Osteocyte (in vitro differentiated cells): ENCODE measurements around the gene MCTP2. TPM values are rescaled to one million over a fixed set of nuclear protein-coding genes. Genes with fewer than 3 reads are reported as not detected.

ENCODE experiments used
- DNase-seq: peaks from one replicate; pipeline ENCODE4 v3.0.0; 2021; ENCODE audit warnings: mixed read lengths; ENCODE audit not compliant: unreplicated experiment; ENCODE audit errors: extremely low spot score
- H3K27ac Mint-ChIP-seq: one replicate; pipeline ENCODE4 v1.8.0; 2021; ENCODE audit warnings: mild to moderate bottlenecking, mixed read lengths; ENCODE audit not compliant: unreplicated experiment
- H3K27me3 Mint-ChIP-seq: one replicate; pipeline ENCODE4 v1.8.0; 2021; ENCODE audit warnings: mixed read lengths; ENCODE audit not compliant: unreplicated experiment
- H3K36me3 Mint-ChIP-seq: one replicate; pipeline ENCODE4 v1.8.0; 2021; ENCODE audit warnings: mixed read lengths; ENCODE audit not compliant: unreplicated experiment
- H3K4me1 Mint-ChIP-seq: one replicate; pipeline ENCODE4 v1.8.0; 2021; ENCODE audit warnings: mixed read lengths; ENCODE audit not compliant: unreplicated experiment
- H3K4me3 Mint-ChIP-seq: one replicate; pipeline ENCODE4 v1.8.0; 2021; ENCODE audit warnings: mild to moderate bottlenecking, moderate library complexity, mixed read lengths; ENCODE audit not compliant: unreplicated experiment
- H3K9me3 Mint-ChIP-seq: one replicate; pipeline ENCODE4 v1.8.0; 2021; ENCODE audit warnings: mixed read lengths; ENCODE audit not compliant: unreplicated experiment
- CTCF ChIP-seq: fragments of 200-600 bp; sonication (generic); IDR thresholded peaks from 2 replicates; pipeline ENCODE4 v1.5.0; 2021; ENCODE audit warnings: antibody characterized with exemption, mild to moderate bottlenecking, moderate library complexity
- total RNA-seq: library from RNA; stranded (reverse); gene quantifications from 2 replicates; pipeline ENCODE4 v1.2.1, GENCODE V29; 2021

Gene MCTP2
- total RNA-seq, 1 donor from 2014 or later, result 0.32 TPM

GRCh38 chr15:94286583-94286982 lies 55.2 kb downstream of the MCTP2 start:
- TF ChIP-seq CTCF, result no peak
- peaks cover 4% of the 10 kb centered on the region for H3K27me3 Mint-ChIP-seq
- H3K36me3 Mint-ChIP-seq, result no peaks in the 10 kb centered on the region
- H3K9me3 Mint-ChIP-seq, result peaks cover 22% of the 10 kb centered on the region
- H3K4me1 Mint-ChIP-seq, result no peaks in the 10 kb centered on the region
- H3K27ac Mint-ChIP-seq, result no peak overlapping the region
- H3K4me3 Mint-ChIP-seq, result no peak overlapping the region
- DNase-seq, result no peak

- Mint-ChIP-seq H3K27ac (no peak overlapping the region), H3K4me3 (no peak overlapping the region), H3K27me3 (peaks cover 4% of the 10 kb centered on the region), H3K36me3 (no peaks in the 10 kb centered on the region), H3K4me1 (no peaks in the 10 kb centered on the region), H3K9me3 (peaks cover 19% of the 10 kb centered on the region)
- no peak for TF ChIP-seq CTCF
- DNase-seq, result no peak
These were observed 56.5 kb downstream of the MCTP2 start for GRCh38 chr15:94287794-94288246.

GRCh38 chr15:94290730-94291129 lies 59.4 kb downstream of the MCTP2 start:
- Mint-ChIP-seq H3K27ac (no peak overlapping the region), H3K4me3 (no peak overlapping the region), H3K9me3 (peaks cover 19% of the 10 kb centered on the region), H3K27me3 (peaks cover 2% of the 10 kb centered on the region), H3K36me3 (no peaks in the 10 kb centered on the region), H3K4me1 (no peaks in the 10 kb centered on the region)
- no peak for TF ChIP-seq CTCF
- DNase-seq, result no peak

GRCh38 chr15:94293411-94294402 lies 62.3 kb downstream of the MCTP2 start:
- no peak for DNase-seq
- H3K4me3 Mint-ChIP-seq, result no peak overlapping the region
- H3K36me3 Mint-ChIP-seq, result no peaks in the 10 kb centered on the region
- no peak overlapping the region for H3K27ac Mint-ChIP-seq
- TF ChIP-seq CTCF, result no peak
- no peaks in the 10 kb centered on the region for H3K4me1 Mint-ChIP-seq
- H3K27me3 Mint-ChIP-seq, result no peaks in the 10 kb centered on the region
- H3K9me3 Mint-ChIP-seq, result peaks cover 16% of the 10 kb centered on the region

DNA sequence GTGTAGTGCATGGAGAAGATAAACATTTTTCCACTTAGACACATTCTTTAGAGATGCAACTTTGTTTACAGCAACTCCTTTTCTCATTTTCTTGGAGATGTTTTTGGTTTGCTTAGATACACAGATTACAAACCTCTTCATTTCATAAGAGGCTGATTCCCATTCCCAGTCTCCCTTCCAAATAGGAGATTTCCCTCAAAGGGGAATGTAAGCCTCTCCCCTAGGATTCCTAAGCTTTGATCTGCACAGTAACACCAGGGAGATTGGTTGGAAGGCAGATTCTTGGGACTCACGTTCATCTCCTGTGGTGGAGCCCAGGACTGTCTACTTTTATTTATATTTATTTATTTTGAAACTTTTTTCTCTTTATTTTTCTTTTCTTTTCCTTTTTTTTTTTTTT lies 63.2 kb downstream of the MCTP2 start:
- TF ChIP-seq CTCF, result no peak
- Mint-ChIP-seq H3K4me3 (no peak overlapping the region), H3K36me3 (no peaks in the 10 kb centered on the region), H3K27me3 (no peaks in the 10 kb centered on the region), H3K4me1 (no peaks in the 10 kb centered on the region), H3K27ac (no peak overlapping the region), H3K9me3 (peaks cover 10% of the 10 kb centered on the region)
- no peak for DNase-seq
